Skeletal muscle cell (primary cell): Measurements from ENCODE around the gene COPS3.

ENCODE experiments used
- DNase-seq: peaks from one replicate; pipeline ENCODE4 v3.0.0-alpha.2; 2010; ENCODE audit warnings: low read depth
- H3K4me3 ChIP-seq: 2 replicates; pipeline ENCODE4 v1.5.1; 2011; ENCODE audit warnings: low read depth, mild to moderate bottlenecking, control low read depth, low read length, moderate library complexity

Gene COPS3

DNA sequence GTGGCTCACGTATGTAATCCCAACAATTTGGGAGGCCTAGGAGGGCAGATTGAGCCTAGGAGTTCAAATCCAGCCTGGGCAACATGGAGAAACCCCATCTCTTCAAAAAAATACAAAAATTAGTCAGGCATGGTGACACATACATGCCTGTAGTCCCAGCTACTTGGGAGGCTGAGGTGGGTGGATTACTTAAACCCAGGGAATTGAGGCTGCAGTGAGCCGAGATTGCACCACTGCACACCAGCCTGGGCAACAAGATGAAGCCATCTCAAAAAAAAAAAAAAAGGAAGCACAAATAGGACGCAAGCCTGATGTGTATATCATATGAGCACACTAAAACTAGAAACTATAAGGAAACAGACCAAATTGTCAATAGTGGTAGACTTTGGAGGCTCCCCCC, 27.0 kb downstream of the COPS3 start:
- no peak overlapping the region for H3K4me3 ChIP-seq
- DNase-seq = peak; percentile 24

DNA sequence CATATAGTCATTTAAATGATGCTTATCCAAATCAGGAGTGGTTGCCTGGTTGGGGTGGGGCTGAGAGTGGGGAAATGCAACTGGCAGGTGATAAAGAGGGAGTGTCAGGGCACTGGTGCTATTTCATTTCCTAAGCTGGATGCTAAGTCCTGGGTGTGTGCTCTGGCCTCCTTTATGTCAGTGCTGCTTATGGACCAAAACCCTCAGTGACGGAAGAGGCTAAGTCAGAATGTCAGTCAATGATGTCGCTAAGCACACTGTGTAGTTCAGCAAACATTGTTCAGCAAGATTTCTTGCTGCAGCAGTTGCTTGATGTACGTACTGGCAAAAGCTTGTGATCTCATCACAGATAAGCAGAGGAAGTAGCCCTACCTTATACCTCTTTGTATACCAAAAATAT, 27.6 kb downstream of the COPS3 start:
- DNase-seq = no peak

DNA sequence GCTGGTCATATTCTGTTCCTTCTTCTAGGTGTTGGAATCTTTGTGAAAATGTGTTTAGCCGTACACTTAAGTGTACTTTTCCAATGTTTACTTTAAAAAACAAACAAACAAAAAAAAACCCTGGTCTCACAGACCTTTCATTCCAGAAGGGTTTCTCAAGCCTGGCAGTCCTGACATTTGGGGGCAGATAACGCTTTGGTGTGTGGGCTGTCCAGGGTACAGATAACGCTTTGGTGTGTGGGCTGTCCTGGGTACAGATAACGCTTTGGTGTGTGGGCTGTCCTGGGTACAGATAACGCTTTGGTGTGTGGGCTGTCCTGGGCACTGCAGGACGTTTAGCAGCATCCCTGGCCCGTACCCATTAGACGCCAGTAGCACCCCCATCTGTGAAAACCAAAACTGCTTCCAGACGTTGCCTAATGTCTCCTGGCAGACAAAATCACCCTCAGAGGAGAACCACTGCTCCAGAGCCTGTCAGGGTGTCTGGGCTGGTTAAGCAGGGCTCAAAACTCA, 28.8 kb downstream of the COPS3 start:
- no peak overlapping the region for H3K4me3 ChIP-seq
- no peak for DNase-seq

More for the DNA sequence above, 27.6 kb downstream of the COPS3 start:
- H3K4me3 ChIP-seq = no peak overlapping the region

DNA sequence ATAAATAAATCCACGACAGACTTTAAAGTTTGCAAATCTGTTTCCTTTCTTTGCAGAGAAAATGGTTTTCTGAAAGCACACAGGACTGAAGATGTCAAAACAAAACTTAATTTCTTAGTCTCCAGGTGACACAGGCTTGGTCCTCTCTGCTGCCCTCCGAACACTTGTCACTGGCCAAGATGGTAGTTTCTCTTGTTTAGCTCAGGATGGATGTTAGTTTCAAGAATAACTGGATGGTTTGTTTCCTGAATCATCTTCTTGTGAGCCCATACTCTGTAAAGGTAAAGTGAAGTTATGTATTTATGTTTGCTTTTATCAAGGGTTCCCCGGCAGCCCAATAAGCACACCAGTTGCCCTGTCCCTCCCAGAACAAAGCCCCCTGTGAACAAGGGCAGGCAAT, 34.2 kb downstream of the COPS3 start:
- no peak for DNase-seq

DNA sequence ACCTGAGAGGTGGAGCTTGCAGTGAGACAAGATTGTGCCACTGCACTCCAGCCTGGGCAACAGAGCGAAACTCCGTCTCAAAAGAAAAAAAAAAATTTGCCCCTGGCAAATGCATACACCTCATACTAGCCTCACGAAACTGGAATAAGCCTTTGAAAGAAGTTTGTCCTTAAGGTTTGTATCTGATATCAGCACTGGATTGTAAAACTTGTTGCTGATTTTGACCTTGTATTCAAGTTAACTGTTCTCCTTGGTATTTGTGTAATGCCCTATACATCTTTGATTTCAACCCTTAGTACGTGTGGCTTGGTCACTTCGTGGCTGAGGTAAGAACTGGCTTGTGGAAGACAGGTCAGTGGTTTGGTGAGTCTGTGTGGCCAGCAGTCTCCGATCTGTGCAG, 37.9 kb downstream of the COPS3 start:
- no peak for DNase-seq
- H3K4me3 ChIP-seq = no peak overlapping the region

More for the DNA sequence above, 34.2 kb downstream of the COPS3 start:
- H3K4me3 ChIP-seq = no peak overlapping the region

DNA sequence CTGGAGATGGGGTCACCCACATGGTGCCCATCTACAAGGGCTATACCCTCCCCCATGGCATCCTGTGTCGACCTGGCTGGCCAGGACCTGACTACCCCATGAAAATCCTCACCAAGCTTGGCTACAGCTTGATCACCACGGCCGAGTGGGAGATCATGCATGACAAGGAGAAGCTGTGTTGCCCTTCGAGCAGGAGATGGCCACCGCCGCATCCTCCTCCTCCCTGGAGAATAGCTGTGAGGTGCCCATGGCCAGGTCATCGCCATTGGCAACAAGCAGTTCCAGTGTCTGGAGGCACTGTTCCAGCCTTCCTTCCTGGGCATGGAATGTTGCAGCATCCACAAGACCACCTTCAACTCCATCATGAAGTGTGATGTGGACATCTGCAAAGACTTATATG, 38.8 kb downstream of the COPS3 start:
- H3K4me3 ChIP-seq = no peak overlapping the region
- no peak for DNase-seq

DNA sequence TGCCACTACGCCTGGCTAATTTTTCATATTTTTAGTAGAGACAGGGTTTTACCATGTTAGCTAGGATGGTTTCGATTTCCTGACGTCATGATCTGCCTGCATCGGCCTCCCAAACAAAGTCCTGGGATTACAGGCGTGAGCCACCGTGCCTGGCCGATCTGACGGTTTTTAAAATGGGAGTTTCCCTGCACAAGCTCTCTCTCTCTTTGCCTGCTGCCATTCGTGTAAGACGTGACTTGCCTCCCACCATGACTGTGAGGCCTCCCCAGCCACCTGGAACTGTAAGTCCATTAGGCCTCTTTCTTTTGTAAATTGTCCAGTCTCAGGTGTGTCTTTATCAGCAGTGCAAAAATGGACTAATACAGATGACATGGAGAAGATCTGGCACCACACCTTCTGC, 39.4 kb downstream of the COPS3 start:
- no peak for DNase-seq
- H3K4me3 ChIP-seq = no peak overlapping the region

DNA sequence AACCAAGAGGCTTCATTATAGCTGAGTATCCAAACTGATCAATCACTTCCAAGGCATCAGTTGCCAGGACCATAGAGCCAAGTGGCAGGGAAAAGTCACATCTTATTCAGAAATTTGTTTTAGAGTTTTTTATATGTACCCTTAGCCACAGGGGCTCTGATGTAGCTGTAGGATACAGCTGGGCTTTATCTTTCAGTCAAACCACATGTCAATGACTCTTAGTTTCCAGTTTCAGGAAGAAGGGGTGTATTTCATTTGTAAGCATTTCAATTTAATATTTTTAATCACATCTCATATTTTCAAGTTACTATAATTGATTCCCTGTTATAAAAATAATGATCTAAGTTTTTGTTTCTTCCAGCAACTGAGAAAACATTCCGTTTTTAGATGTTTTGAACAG, 41.2 kb downstream of the COPS3 start:
- no peak overlapping the region for H3K4me3 ChIP-seq
- DNase-seq = no peak

DNA sequence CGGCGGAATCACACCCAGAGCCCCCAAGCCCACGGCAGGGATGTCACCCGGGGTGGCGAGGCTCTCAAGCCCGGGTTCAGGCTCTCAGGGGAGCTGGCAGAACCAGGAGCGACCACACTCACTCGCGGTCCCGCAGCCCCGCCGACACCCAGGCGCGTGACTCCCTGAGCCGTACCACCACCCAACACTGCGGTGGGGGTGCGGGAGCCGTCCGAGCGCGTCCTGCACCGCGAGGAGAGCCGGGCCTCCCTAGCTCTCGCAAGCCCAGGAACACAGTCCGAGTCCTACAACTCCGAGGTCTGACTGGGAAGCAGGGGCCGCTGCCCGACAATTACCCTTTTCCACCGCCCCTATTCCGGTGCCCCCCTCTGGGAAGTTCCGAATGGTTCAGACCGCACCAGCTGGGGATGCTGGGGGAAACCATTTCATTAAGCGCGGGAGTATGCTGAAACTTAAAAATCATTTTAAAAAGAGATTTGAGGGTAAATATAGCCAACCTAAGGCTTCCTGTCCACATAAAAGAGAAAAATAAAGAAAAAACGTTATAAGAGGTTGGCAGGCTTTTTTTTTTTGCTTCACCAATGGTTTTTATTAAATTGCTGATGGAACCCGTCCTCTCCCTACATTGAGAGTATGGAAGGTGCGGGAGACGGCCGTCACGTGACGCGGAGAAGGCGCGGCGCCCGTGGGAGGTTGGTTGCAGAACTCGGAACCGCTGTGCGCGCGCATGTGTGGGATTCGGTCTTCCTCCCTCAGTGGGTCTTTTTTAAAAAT, 43.8 kb downstream of the COPS3 start, which contains the start of gene FLCN:
TSS of gene FLCN (minus strand) at position 143 of the 774 bp plus-strand sequence. CDS start 9,031 bp downstream, outside the sequence.
- H3K4me3 ChIP-seq = peak within 1 kb of the TSS; percentile 97
- peak; percentile 49 for DNase-seq

DNA sequence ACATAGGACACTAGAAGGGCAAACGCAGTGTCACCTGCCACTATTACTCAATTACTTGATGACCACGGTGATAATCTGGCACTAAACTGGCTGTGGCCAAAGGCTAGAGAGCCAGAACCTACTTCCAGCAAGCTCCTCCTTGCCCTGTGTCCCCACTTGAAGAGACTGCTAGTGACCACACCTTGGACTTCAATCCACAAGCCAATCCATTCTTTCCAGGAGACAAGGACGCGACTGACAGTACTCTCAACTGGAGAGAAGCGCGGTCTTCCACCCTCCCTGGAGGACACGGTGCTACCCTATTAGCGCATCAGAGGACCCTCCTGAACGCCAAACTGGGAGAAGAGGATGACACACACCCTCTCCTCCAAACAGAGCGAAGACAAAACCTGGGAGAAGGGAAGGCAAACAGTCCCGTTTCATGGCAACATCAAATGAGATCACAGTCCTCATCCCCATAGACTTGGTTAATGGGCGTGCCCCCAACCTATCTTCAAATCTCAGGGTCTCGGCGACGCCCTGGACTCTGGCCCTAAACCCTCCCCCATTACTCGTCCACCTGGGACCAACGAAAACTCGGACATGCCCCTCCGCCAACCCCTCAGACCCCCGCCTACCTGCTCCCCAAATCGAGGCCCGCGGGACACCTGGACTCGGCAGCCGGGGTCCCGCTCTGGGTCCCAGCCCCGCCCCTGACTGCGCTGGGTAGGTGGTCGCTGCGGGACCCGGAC, 44.6 kb downstream of the COPS3 start:
- DNase-seq = no peak
- peak overlapping the region; percentile 97 for H3K4me3 ChIP-seq

DNA sequence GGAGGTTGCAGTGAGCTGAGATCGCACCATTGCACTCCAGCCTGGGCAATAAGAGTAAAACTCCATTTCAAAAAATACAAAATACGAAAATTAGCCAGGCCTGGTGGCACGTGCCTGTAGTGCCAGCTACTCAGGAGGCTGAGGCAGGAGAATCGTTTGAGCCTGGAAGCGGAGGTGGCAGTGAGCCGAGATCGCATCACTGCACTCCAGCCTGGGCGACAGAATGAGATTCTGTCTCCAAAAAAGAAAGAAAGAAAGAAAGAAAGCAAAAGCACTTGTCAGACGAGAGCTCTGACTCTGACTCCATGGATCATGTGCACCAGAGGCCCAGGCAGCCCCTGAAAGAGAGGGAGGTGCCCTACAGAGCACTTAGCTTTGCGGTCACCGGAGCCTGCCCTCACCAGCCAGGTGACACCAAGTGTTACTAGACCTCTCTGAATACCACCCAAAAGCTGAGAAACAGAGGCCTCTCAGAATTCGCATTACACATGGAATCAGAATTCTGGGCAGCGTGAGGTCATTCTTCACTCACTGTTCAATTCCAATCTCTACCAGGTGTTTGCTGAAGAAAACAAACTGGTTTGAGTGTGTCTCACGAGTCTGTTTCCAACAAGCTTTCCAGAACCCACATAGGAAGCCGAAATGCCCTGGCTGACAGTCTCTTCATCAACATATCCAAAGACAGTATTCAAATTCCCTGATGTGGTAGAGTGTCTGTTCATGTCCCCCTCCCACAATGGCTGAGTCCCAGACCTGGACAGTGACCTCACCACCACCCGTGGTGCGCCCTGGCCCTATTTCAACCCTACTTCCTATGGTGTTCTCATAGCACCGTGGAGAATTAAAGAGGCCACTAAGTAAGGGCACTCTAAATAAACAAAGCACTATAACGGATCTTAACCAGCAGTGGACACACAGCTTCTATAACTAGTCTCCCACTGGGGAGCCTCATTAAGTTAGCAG, 45.6 kb downstream of the COPS3 start:
- H3K4me3 ChIP-seq = peak overlapping the region; percentile 97
- DNase-seq = no peak

DNA sequence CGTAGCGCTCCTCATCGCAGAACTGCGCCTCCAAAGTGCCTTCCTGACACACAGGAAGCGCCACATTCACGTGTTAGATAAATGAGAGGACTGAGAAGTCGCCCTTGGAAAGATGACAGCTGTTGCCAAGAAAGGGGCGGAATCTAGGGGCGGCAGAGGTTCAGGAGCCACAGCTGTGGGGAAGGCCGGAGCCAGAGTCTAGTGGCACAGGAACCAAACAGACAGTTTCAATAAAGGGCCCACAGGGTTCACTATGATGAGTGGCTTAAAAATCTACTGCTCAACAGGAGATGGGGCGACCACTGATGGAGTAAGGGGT, 48.8 kb downstream of the COPS3 start:
- DNase-seq = no peak
- H3K4me3 ChIP-seq = no peak overlapping the region

DNA sequence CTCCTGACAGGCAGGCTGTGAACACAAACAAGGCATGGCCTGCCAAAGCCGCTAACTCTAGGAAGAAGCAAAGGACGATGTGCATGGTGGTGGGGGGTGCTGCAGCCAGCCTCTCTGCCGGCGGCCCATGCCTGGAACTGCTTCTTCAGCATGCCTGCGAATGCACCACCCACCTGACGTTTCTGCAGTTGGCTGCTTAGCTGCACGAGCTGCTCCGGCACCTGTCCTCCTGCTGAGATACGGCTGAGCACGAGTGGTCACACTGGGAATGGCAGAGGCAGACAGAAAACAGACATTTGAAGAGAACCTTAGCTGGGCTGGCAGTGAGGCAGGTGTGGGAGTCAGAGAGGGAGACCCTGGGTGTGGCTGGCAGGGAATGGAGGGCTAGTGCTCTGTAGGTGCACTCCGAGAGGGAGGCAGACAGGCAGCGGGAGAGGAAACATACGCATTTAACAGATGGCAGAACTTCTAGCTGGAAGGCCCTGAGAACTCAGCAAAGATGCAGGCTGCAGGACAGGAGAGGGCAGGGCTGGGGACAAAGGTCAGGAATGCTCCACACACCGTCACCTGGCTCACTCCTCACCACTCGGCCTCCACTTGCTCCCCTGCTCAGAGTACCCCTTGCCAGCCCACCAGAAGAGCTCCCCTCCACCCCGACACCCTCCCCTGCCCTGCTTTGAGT, 49.3 kb downstream of the COPS3 start:
- no peak for DNase-seq
- no peak overlapping the region for H3K4me3 ChIP-seq

DNA sequence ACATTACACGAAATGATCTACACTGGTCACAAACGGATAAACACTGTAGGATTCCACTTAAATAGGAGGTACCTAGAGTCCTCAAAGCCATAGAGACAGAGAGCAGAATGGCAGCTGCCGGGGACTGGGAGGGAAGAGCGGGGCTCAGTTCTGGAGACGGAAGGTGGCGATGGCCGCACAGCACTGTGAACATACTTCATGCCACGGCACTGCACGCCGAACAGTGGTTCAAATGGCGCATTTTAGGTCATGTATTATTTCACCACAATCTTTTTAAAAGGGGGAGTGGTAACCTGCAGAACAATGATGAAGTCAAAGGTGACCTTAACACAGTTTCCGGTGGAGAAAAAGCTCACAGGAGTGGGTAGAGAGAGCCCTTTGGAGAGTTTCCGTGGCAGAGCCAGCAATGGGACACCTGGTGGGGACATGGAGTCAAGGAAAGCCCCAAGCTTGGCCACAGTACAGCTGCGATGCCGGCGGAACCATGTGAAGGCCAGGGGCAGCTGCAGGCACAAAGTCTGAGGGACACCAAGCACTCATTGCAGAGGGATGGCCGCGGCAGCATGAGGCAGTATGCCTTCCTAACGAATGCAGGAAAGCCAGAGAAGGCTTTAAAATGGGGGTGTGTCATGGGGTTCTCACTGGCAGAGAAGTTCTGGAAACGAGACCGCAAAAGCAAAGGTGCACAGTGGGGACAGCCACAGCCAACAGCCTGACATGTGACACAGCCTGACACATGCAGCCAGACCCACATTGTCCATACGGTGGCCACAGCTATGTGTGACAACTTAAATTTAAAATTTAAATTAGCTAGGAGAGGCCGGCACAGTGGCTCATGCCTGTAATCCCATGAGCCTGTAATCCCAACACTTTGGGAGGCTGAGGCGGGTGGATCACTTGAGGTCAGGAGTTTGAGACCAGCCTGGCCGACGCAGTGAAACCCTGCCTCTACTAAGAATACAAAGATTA, 51.3 kb downstream of the COPS3 start:
- DNase-seq = no peak
- H3K4me3 ChIP-seq = no peak overlapping the region

DNA sequence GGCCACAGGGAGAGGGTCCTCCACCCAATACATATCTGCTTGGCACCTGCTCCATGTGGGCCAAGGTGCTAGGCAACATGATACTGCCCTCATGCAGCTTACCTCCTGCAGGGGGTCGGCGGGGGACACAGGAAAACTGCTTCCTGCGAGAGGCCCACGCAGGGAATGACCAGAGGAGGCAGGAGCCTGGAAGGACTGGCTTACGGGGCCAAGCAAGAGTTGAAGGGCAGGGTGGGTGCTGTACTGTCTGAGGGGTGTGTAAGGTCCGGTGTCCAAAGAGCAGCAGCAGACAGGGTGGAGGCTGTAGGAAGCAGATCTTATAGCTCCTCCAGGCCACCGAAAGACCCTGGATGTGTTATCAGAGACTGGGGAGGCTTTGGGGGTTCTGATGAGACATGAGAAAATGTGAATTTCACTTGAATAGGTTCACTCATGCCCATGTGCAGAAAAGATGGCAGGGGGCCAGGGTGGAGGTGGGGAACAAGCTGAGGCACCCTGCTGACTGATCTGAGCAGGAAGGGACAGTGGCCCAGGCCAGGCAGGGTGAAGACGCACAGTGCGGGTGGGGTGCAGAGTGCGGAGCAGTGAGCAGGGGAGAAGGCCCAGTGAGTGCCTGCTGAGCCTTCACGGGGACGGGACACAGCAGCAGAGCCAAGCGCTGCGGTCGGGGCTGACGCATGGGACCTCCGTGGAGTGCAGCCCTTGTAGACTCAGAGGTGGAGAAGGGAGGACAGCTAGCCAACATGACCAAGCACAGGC, 52.3 kb downstream of the COPS3 start:
- no peak overlapping the region for H3K4me3 ChIP-seq
- DNase-seq = no peak

DNA sequence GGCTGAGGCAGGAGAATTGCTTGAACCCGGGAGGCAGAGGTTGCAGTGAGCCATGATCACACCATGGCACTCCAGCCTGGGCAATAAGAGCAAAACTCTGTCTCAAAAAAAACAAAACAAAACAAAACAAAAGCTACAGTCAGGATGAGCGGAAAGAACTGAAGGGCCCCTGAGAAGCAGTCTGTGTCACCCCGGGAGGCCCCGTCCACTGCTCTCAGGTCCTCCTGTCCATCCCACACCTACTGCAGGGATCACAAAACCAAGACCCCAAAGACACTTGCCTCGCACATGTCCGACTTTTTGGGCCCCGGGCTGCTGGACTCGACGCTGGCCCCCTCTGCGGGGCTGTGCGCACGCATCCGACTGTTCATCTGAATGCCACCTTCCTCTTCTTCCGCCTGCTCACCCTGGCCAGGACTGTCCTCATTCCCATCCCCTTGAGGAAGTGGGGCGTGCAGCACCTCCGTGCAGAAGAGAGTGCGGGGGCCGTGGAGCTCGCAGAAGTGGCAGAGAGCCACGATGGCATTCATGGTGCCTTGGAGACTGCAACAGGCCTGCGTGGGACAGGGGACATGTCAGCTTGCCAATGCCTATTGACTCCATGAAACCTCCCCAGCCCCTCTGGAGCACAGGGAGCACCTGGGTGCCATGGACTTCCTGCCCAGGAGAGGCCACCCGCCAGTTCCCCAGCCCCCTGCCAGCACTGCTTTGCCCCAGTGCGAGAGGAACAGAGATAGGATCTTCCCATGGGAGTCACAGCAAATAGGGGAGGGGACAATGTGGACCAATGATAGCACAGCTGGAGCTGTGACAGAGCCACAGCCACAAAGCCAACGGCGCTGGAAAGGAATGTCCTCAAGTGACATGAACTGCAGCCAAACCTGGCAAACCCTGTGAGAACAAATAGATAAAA, 53.2 kb downstream of the COPS3 start:
- no peak for DNase-seq
- no peak overlapping the region for H3K4me3 ChIP-seq
